LHCN-M2 (cell line): ENCODE results near the gene ARHGEF28. TPM values are rescaled to one million over a fixed set of nuclear protein-coding genes. Genes with fewer than 3 reads are reported as not detected.

Experiments used
- DNase-seq: peaks from one replicate; pipeline ENCODE4 v3.0.0-alpha.2; 2012; ENCODE audit warnings: low read depth
- total RNA-seq: library from RNA; depleted of rRNA; stranded (reverse); fragments of >200 nt; gene quantifications from 2 replicates; pipeline ENCODE4 v1.2.3, GENCODE V29; 2014

Gene ARHGEF28
- total RNA-seq, 1 experiment from 2014 or later = 90.0 TPM

DNA sequence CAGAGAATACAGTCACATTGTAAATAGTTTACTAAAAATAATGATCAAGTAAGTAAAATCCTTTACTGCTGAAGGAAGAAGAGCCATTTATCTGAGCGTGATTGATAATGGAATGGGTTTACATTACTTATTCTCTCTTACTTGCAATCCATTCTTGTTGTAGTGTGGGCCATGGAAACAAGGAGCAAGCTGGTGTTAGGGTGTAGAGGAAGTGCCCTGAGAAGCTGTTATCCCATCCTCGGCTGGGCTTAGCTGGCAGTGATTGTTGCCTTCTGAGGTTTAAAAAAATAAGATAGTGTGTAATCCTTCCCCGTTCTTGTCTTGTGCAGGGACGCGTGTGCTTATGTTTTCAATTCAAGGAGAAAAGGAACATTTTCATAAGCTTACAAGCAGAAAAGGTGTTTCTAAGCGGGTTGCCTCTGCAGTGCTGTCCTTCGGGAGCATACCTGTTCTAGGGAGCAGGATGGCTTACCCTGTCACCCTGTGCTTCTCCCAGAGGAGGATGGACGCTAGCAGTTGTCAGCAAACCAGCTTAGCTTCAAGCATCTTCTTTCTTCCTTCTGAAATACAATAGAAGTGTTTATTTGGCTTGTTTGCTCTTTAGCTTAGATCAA, 188.3 kb downstream of the ARHGEF28 start:
- DNase-seq = no peak

DNA sequence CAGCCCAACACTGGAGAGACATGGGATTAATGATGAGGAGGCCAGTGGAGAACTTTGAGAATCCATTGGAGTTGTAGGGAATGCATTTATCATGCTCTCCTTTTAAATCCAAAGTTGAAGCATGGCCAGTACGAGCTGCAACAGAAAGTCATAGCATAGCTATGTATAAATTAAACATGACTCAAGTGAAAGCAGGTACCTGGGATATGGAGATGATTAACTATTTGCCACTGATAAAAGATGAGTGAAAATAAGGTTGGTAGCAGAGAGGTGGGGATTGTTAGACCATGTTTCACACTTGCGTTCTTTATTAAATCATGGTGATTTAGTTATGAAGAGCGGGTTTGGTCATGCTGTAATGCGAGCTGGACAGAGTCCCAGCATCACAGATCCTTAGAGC, 189.6 kb downstream of the ARHGEF28 start:
- no peak for DNase-seq

DNA sequence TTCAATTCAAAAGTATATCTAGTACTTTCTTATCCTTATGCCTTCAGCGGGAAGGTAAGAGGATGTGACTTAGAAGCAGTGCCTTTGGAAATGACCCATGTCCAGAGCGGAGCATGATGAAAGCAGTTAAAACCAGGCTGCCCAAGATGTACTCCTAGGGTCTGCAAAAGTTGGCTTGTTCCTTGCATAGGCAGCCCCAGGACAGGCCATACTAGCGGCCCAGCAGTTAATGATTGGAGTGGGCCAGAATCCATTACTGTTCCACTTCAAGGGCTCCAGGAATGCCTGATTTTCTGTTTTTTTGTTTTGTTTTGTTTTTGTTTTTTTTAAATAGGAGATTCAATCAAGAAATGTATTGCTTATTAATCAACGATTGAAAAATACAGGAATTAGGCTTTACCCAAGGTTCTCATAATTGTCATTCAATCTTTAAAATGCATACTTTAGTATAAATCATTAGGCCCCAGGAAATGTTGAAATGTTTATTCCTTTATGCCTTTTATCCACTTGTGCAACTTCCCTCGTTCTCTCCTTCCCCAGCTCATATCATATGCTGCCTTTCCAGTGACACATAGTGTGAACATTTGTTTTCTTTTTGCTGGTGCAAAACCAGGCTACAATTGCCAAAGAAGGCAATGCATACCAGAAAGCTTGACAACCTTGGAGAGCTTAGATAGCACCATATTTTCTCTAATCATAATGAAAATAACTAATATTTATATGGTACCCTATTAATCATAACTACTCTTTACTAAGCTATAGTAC, 190.8 kb downstream of the ARHGEF28 start:
- DNase-seq = peak; percentile 58

DNA sequence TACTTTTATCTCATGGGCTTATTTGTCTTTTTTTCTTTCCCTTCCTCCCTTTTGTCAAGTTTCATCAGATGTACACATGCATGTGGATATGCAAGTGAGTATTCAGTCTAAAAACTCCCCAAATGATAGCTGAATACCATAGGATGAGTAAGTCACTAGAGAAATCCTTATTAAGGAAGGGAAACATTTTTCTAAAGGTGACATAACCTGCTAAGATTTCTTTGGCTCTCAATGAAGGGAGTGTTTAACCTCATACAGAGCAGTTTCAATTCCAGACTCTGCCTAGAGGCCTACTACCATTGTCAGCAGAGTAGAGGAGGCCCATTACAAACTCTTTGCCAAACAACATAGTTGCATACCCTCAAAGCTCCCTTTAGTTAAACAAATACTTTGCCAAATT, 192.4 kb downstream of the ARHGEF28 start:
- DNase-seq = no peak

DNA sequence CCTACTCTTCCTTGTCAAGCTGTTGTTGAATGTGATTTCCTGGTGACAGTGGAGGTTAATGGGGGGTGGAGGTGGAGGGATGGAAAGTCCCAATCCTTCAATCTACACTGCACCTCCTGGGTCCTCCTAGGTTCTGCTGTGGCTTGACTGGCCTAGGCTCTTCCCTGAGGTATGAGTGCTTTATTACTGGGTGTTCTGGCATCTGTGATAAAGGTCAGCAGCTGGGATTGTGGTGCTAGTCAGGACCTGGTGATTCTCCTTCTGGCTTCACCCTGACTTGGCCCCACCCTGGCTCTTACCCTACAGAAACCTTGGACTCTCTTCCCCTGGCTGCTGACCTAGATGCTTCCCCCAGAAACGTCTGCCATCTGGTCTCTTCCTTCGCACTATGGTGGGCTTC, 194.3 kb downstream of the ARHGEF28 start:
- DNase-seq = peak; percentile 31

DNA sequence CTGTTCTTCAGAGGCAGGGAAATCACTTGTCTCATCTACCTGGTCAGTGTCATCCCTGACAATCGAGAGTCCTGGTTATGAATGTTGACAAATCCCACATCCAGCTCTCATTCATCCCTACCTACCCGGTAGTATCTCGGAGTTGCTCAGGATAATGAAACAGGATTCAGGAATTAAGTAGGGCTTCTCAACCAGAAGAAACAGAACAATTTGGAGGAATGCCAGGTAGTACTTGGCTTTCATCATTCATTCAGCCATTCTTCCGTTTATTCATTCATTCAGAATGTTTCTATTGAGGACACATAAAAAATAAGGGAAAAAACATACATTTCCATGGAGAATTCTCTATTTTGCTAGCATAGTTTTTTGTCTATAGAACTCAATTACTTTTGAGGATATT, 195.0 kb downstream of the ARHGEF28 start:
- no peak for DNase-seq

DNA sequence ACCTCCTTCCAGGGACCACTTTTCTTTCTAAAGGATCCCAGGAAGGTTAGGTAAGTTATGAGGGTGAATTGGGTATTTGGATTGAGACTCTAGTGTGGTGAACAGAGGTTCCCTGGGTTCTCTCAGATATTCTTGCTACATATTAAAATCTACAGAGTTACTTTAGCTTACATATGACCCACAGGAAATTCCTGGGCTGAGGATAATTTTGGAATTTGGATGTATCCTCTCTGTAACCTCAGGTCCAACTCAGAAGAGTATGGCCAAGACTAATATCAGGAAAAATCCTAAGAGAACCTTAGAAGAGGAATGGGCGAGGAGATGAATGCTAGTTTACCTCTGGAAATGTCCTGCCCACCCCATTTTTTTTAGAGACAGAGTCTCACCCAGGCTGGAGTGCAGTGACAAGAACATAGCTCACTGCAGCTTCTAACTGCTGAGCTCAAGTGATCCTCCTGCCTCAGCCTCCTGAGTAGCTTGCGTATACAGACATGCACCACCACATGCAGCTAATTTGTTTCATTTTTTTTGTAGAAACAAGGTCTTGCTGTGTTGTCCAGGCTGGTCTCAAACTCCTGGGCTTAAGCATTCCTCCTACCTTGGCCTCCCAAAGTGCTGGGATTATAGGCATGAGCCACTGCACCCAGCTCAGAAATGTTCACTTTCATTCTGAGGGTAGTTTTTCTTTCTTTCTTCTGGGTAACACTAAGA, 196.4 kb downstream of the ARHGEF28 start:
- DNase-seq = no peak

DNA sequence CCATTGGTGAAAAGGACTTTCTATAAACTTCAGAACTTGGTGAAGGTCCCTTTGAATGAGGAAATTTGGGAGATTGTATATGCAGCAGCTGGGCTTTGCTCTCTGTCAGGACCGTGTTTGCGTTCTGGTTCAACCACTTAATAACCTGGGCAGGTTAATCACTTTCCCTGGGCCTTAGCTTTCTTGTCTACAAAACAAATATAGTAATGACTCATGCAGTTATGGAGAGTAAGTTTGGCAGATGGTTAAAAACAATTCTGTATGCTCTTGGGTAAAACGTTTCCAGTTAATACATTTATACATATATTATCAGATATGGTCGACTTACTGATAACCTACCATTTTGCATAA, 197.0 kb downstream of the ARHGEF28 start:
- peak; percentile 16 for DNase-seq

DNA sequence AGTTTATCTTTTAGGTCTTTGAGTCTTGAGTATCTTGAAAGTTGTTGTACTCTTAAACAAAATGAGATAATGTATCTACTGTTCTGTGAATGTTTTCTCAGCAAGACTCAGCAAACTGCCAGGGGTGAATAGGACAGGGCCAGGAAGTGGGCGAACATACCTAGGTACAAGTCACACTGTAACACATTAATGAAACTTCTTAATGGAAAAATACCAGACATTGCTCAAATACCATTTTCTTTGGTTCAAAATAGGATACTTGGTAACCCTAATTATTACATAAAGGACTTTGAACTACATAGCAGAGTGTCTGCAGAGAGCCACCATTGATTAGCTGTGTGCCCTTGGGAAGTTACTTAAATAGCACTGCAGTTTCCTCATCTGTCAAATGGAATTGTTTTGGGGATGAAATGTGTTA, 197.5 kb downstream of the ARHGEF28 start:
- DNase-seq = no peak

DNA sequence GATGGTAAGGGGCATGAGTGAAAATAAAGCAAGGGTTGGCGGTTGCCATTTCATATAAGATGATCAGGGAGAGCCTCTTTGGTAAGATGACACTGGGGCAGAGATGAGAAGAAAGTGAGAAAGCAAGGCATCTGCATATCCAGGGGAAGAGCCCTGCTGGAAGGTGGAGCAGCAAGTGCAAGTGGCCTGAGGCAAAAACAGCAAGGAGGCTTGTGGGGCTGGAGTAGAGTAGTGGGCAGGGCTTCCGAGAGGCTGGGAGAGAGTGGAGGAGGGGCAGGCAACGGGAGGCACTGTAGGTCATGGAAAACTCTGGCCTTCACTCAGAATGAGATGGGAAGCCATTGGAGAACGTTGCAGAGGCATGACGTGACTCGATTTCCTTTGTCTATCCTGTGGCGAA, 199.2 kb downstream of the ARHGEF28 start:
- no peak for DNase-seq

DNA sequence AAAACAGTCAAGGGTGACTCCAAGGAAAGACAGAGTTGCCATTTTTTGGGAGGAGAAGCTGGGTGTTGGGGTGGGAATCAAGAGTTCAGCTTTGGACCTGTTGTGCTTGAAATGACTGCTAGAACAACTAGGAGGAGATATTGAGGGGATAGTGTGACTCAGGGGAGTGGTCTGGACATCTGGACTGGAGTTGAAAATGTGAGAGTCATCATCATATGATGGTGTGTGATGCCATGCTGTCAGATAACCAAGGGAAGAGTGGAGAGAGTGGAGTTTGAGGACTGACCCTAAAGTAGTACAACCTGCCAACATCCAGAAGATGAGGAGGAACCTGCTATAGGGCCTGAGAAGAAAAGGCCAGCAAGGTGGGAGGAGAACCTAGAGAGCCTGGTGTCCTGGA, 199.7 kb downstream of the ARHGEF28 start:
- peak; percentile 33 for DNase-seq

DNA sequence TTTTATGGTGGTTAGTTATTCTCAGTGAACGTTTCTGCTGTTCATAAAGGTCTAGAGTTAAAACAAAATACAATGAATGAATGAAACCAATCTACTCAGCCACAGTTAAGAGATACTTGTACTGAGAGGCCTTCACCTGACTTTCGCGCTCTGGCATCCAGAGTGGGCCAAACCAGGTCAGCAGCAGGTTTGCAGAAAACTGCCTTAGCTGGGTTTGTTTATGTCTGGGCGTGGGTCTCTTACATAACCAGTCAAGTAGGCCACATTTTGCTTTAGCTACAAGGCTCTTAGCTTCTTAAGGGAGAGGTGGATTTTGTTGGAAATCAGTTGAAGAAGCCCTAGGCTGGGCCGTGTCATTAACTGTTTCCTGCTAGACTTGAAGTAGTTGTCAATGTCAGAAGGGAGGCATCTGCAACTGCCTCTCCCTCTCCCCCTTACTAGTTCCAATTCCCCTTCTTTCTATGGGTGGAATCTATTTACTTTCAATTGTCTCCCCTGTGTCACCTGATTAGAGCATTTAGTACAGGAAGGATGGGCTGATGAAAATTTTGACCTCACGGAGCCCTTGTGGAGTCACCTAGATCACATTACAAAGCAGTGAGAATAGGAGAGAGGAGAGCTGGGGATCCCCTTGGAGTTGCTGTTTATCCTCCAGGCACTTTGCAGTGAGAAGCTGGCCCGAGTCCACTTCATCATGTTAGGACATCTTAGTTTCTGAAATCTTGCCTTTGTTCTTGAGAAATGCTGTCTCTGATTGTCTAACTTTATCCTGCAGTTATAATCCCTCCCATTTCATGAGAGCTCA, 200.5 kb downstream of the ARHGEF28 start:
- peak; percentile 75 for DNase-seq

DNA sequence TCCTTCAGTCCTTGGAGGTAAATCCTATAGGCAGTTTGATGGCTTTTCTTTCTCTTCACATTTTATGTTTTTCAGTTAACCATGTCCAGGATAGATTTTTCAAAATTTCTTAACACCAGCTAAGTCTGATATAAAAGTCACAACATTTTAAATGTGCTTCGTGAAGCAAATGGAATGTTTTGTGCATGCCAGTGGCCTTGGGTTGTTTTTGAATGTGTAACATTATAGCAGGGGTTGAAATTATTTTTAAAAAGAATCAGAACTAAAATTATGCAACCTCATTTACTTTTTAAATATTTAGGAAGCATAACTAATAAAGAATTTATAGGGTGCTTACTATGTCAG, 201.1 kb downstream of the ARHGEF28 start:
- DNase-seq = peak; percentile 31

DNA sequence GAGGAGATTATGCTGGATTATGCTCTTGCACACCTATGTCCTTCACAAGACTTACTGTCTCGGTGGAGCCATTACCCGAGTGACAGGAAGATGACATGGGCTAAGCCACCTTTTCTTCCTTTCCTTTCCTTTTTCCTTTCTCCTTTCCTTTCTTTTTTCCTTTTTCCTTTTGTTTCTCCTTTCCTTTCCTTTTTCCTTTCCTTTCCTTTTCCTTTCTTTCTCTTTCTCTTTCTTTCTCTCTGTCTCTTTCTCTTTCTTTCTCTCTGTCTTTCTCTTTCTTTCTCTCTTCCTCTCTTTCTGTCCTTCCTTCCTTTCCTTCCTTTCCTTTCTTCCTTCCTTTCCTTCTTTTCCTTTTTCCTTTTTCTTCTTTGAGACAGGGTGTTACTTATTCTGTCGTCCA, 202.5 kb downstream of the ARHGEF28 start:
- DNase-seq = no peak

DNA sequence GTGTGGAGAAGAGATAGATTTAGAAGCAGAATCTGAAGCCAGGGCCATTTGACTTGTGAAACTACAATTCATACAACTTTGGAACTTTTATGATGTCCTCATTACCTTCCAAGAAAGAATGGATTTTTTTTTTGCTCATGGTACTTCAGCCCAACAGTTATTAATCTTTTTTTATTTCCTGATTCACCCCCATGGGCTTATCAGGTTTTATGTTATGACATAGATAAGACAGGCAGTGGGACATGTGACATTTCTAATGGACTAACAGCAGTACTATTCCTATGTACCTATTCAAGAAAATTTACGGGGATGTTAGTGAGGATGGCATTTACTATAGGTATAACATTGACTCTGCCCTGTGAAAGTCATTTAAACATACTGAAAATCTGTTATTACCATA, 204.7 kb downstream of the ARHGEF28 start:
- no peak for DNase-seq

DNA sequence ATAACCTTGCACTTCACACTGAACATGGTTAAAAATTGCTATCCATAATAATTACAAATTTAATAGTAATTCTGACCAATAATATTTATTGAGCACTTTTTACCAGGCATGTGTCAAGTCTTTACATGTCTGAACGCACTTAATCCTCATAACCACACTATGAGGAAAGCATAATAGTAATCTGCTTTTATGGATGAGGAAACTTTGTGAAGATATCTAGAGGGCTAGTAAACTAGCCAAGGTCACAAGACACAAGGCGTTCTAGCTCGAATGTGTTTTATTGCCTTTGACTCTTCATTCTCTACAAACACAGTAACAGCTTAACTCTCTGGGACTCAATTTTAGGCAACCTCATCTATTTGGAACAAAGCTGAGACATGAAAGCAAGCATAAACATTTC, 205.1 kb downstream of the ARHGEF28 start:
- no peak for DNase-seq

DNA sequence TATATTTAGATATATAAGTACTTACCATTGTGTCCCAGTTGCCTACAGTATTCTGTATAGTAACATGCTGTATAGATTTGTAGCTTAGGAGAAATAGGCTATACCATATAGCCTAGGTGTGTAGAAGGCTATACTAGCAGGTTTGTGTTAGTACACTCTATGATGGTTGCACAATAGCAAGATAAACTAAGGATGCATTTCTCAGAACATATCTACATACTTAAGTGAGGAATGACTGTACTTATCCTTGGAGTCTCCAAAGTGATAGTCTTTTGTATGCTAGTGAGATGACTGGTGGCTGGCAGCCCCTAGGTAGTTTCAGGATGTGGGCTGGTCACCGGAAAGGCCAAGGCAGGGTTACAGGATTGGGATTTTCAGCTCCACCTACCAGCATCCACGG, 208.7 kb downstream of the ARHGEF28 start:
- no peak for DNase-seq

DNA sequence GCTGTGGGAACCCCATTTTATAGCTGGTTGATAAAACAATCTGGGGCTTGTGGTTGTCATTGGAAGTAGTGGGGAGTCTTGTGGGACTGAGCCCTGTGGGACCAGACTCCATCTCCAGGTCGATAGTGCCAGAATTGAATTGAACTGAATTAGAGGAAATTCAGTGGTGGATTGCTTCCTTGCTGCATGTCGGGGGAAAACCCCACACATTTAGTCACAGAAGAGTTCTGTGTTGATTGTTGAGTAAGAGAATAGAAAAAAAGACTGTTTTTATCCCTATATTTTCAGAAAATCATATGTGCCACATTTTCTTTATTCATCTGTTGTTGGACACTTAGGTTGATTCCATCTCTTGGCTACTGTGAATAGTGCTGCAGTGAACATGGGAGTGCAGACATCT, 209.7 kb downstream of the ARHGEF28 start:
- DNase-seq = no peak

DNA sequence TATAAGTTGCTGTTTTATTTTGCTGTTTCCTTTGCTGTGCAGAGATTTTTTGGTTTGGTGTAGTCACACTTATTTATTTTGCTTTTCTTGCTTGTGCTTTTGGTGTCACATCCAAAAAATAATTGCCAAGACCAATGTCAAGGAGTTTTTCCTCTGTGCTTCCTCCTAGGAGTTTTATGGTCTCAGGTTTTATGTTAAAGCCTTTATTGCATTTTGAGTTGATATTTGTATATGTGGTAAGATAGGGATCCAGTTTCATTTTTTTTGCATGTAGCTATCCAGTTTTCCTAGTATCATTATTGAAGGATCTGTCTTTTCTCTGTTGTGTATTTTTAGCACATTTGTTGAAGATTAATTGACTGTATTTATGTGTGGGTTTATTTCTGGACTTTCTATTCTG, 210.6 kb downstream of the ARHGEF28 start:
- DNase-seq = no peak

DNA sequence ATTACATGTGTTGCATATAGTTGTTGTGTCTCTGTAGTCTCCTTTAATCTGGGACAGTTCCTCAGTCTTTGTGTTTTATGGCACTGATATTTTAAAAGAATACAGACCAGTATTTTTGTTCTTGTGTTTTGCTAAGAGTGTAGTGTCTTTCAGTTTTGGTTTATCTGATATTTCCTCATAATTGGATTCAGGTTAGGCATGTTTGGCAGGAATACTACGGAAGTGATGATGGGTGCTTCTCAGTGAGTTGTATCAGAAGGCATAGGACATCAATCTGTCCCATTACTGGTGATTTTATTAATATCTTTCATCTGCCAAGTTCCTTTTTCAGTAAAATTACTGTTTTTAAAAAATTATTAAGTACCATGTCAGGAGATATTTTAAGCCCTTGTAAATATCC, 212.9 kb downstream of the ARHGEF28 start:
- no peak for DNase-seq

DNA sequence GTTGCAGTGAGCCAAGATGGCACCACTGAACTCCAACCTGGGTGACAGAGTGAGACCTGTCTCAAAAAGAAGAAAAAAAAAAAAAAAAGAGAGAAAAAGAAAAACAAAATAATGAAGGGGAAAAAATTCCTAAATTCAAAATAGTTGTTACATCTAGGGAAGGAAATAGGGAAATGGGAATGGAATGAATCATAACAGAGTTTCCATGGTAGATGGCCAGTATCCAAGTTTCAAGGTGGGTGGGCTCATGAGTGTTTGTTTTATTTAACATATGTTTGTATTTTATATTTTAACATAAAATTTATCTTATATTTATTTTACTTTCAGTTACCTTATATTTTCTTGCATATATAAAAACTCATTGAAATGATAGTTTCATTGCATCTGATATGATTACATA, 215.6 kb downstream of the ARHGEF28 start:
- DNase-seq = no peak

DNA sequence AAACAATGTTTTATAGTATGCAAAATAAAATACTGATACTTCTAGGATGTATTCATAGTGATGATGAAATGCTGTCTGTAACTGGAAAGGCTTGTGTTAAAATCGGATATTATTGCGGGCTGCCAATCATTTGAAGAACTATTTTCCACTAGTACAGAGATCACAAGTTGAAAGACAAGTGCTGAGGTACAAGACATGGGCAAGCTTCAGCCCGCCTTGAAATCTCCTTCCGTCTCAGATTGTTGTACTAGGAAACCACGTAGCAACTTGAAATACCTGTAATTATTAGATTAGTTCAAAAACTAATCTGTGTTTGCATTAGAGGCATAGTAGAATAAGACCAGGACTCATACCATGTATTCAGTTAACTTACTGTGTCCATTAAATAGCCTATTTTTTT, 218.2 kb downstream of the ARHGEF28 start:
- no peak for DNase-seq
